Right renal cortex interstitium (tissue), 3 donors: ENCODE measurements around the gene FOXD1. TPM values are rescaled to one million over a fixed set of nuclear protein-coding genes. Genes with fewer than 3 reads are reported as not detected.
"Not testable (repeated sequence)": the region's sequence is repeated elsewhere in the genome, so short reads cannot be mapped to it uniquely, and the experiment has no call there.

Source experiments
- DNase-seq, 3 donors: peaks; one replicate each; pipeline ENCODE4 v3.0.0-alpha.2; 2013; ENCODE audit warnings: low read depth in 3 of 3, low spot score in 2 of 3
- polyA plus RNA-seq, 3 donors: library from polyadenylated mRNA; unstranded; fragments of 120-200 nt; gene quantifications; one replicate each; pipeline ENCODE4 v1.2.1, GENCODE V29; 2013; ENCODE audit not compliant: insufficient read length in 3 of 3

FOXD1 gene
- polyA plus RNA-seq, 3 donors: 8.3 to 9.6 (median 9.1) TPM

DNA sequence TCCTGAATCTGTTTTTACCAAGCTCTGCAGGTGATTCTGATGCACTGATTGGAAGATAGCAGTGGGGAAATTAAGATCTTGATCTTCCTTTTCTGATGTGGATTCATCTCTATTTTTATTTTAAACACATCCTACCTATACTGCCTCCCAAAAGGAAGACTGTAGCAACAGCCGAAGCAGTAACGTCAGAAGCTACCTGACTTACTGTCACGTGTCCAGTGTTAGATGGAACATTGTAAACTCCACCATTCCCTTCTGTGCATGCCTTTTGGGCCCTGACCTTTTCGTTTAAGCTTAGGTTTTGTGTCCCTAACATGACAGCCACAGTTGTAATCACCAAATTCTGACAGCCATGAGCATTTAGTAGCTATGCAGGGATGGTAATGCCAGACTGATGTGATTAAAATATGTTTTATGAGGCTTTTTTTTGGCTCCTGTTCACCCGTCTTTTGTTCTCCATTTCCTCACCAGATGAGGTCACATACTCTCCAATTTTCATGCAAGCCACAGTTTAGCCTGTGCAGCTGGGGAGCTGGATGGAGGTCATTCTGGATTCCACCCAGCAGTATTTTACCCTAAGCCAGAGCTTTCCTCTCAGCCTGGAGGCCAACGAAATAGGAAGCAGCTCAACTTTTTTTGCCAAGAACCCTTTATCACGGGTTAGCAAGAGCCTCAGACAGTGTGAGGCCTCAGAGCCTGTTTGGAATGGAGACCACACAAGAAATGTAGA, 15.6 kb upstream of the FOXD1 start:
- peak in 1 of 3 donors; percentile 16 for DNase-seq

DNA sequence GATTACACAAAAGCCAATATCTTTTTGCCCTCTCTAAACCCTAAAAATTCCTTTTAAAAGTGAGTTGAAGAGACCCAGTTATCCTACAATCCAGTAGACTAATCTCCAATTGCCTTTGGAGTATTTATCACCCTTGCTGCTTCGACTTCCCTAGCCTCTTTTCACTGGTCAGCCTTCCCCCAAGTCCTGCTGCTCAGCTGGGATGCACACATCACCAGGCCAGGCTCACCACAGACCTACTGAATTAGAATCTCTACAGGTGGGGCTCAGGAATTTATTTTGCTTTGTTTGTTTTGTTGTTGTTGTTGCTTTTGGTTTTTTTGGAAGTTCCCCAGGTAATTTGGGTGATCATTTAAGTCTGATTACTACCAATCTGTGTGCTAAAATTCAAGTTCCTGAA, 11.6 kb upstream of the FOXD1 start:
- no peak for DNase-seq

DNA sequence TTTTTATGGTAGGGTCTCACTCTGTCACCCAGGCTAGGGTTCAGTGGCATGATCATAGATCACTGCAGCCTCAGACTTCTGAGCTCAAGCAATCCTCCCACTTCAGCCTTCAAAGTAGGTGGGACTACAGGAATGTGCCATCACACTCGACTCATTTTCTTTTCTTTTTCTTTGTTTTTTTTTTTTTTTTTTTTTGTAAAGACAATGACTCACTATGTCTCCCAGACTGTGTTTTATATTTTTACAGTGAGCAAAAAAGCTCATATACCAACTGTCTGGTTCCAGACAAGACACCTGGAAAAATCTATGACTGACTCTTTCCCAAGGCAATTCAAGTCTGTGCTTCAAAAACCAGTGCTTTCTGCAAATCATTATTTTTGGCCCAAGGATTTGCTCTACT, 10.8 kb upstream of the FOXD1 start:
- no peak for DNase-seq

DNA sequence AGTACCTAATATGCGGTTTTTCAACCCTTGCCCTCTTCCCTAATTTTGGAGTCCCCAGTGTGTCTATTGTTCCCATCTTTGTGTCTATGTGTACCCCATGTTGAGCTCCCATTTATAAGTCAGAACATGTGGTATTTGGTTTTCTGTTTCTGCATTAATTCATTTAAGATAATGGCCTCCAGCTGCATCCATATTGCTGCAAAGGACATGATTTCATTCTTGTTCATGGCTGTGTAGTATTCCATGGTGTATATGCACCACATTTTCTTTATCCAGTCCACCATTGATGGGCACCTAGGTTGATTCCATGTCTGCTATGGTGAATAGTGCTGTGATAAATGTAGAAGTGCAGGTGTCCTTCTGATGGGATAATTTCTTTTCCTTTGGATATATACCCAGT, 7.9 kb upstream of the FOXD1 start:
- DNase-seq: not testable (repeated sequence)

DNA sequence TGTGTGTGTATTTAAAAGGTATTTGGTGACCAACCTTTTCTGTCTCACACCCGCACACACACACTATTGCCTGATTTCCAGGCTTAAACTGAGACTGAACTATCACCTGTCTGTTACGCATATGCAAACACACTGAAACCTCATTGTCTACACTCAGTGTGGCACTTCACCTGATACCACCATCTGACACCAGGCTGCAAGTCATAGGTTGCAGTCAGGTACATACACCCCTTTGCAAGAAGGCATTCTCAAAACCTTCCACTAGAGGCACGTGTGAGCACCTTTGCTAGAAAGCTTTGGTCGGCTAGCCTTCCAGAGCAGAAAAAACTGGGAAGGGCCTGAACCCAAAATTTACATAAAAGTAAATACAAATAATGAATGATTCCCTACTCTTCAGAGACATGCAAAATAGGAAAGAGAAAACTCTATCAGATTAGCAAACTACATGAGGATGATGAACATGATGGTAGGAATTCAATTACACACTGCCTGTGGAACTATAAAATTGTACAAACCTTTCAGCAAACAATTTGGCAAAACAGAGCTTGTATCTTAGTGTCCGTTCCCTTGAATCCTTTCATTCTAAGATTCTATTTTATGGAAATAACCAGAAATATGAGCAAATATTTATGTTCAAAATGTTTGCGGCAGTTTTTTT, 5.9 kb upstream of the FOXD1 start:
- no peak for DNase-seq

DNA sequence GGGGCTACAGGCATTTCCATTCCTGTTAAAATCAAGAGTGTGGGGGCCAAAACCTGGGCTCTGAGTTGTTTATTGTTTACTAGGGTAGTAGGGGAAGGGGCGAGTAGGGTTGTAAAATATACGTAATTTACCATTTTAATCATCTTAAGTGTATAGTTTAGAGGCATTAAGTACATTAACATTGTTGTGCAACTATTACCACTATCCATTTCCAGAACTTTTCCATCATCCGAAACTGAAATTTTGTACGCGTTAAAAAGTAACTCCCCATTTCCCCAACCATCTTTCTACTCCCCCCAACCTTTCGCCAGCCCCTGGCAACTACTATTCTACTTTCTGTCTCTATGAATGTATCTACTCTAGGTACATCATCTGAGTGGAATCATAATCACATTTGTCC, 3.6 kb upstream of the FOXD1 start:
- DNase-seq: no peak

DNA sequence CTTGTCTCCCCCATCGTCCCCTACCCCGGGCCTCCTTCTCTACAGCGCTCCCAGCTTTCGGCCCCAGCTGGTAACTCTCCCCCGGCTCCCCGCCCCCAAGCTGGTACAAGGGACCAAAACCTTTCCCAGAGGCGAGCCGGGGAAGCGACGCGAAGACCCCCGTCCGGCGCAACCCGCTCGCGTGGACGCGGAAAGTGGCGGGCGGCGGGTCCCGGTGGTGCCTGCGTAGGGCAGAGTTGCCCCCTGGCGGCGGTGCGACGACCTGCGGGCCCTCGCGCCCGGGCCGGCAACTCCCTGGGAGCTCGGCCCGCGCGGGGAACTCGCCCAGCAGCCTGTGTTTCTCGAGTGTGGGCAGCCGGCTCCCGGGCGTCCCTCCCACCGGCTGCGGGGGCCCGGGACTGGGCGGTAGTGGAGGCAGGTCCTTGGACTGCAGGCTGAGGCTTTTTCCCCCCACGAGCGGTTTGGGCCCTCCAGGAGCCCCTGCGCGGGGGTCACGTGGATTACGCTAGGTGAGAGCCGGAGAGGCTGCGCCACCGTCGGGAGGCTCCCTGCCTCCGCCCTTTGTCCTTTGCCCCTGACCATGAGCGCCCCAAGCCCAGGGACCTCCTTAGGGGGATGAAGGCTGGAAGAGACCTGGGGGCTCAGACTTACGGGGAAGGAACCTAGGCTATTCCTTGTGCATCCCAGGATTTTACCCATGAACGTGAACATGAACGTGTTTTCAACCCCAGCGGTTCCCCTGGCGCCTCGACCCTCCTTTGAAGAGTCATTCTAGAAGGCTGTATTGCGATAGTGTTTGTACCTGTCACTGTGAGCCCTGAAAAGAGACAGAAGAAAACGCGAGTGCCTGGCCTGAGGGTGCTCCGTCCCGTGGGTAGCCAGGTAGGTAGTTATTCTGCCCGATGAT, 2.9 kb upstream of the FOXD1 start:
- no peak for DNase-seq

DNA sequence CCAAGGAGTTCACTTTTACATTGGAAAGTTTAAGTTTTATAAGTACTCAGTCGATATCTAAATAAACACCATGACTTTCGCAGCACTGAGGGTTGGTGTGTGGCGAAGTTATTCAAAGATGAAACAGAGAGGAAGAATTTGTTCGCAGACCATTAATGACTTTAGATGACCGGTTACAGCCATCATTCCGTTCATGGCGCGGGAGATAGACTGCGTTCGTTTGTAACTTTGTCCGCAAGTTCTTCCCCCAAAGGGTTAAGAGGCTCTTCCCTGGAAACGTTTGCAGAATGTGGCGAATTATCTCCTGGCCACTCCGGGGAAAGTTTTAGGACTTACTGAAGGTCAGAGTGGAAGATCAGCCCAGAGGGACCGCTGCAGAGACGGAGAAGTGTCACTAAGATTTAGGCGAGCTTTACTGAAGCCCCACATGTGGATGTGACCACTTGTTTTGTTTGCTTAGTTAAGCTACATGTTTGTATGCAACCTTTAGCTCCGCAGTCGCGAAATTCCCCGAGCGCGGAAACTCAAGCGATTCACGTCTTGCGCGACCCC, 2.2 kb upstream of the FOXD1 start:
- DNase-seq: no peak

DNA sequence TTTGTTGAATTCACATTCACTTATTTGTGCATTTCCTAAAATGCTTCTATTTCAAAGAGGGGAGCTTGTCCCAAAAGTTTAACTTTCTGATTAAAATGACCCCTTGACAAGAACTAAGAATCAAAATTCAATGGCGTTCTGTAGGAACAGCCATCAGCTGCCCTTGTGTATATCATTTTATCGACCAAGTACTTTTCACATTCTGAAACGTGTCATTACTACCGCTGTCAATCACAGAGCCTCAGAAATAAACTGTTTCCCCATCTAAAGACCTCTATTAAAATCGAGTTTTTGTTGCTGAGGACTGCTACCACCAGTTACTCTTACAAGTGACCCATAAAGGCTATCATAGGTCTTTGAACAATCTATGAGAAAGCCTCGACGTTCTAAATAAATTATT, 1.6 kb upstream of the FOXD1 start:
- DNase-seq: no peak

DNA sequence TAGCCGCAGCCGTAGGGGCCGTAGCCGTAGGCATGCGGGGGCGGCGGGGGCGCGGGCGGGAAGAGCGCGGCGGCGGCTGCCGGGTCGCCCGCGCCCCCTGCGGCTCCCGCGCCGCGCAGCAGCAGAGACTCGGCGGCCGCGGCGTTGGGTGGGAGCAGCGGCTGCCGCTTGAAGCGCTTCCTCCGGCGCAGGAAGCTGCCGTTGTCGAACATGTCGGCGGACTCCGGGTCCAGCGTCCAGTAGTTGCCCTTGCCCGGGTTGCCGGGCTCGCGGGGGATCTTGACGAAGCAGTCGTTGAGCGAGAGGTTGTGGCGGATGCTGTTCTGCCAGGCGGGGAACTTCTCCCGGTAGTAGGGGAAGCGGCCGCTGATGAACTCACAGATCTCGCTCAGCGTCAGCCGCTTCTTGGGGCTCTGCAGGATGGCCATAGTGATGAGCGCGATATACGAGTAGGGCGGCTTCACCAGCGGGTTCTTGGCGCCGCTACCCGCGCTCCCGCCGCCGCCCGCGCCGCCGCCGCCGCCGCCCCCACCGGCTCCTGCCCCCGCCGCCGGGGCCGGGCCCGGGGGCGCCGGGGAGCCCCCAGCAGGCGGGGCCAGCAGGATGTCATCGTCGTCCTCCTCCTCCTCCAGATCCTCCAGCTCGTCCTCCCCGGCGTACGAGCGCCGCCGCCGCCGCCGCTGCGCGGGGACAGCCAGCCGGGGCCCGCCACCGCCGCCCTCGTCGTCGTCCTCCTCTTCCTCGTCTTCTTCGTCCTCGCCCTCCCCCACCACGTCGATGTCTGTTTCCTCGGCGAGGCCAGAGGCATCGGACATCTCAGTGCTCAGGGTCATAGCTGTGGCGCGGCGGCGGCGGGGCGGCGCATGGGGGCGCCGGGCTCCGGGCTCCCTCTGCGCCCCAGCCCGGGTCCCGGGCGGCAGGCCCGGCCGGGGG, 781 bp downstream of the FOXD1 start:
- DNase-seq: no peak

DNA sequence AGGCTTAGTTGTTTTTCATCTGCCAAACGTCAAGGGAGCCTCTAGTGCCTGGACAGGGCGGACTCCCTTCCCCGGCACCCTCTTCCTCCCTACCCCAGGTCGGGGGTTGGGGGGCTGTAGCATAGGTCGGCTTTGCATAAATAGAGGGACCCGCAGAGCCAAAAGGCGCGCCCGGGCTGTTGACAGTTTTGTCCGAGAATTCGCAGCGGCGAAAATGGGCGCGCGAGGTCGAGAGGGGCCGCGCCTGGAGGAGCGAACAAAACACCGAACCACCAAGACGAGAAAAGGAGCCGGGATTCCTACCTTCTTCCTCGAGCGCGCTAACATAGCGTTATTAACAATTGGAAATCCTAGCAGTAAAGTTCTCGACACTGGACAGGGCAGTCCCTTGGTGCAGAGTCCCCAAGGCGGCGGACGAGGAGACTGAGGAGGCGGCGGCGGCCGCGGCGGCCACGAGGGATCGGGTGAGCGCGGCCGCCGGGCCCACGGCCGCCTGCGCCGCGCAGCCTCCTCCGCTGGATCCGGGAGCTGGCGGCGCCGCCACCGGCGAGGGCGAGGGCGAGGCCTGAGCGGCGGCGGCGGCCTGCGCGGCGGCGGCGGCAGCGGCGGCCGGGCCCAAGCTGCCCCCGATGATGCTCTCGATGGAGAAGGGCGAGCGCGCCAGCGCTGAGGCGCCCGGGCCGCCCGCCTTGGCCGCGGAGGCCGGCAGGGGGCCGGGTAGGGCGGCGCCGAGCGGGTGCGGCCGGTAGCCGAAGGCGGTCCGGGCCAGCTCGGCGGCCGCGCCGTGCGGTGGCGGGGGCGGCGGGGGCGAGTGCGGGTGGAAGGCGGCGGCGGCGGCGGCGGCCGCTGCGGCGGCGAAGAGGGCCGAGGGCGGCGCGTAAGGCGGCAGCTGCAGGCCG, 1.7 kb downstream of the FOXD1 start:
- no peak for DNase-seq

DNA sequence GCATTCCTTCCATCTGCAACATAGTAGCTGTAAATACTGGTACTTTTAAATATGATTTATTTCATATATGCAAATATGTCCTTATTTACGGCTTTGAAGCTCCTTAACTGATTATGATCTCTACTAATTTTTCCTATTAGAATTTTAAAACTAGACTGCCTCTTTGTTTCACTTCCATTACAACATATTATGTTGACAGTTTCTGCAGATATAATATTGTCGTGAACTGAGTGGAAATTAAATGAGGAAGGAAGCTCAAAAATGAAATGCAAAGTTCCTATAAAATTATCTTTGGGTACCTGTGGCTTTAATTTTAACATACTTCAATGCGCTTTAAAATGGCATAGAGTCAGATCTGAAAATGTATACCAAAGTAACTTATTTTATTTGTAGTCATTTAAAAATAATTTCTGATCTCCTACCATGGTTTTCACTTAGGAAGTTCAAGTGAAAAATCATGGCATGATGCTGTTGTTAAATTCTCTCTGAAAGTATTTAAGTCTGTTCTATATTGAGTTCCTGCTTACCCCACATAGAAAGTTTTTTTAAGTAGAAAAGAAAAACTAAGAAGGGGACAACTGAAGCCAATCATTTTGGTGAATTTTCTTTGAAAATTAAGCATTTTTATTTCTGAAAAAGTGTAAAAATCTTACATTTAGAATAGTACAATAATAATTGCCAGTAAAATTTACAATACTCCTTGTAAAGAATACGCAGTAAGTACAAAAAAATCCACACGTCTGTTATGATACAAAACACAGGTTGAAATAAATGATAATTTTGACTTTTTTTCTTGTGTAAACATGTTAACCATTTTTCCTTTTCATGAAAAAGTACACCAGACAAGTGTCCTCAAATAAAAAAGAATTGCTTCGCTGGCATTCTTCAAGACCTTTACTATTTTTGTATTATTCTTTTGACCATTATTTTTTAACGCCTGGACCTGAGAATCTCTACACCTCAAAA, 2.6 kb downstream of the FOXD1 start:
- DNase-seq: no peak

DNA sequence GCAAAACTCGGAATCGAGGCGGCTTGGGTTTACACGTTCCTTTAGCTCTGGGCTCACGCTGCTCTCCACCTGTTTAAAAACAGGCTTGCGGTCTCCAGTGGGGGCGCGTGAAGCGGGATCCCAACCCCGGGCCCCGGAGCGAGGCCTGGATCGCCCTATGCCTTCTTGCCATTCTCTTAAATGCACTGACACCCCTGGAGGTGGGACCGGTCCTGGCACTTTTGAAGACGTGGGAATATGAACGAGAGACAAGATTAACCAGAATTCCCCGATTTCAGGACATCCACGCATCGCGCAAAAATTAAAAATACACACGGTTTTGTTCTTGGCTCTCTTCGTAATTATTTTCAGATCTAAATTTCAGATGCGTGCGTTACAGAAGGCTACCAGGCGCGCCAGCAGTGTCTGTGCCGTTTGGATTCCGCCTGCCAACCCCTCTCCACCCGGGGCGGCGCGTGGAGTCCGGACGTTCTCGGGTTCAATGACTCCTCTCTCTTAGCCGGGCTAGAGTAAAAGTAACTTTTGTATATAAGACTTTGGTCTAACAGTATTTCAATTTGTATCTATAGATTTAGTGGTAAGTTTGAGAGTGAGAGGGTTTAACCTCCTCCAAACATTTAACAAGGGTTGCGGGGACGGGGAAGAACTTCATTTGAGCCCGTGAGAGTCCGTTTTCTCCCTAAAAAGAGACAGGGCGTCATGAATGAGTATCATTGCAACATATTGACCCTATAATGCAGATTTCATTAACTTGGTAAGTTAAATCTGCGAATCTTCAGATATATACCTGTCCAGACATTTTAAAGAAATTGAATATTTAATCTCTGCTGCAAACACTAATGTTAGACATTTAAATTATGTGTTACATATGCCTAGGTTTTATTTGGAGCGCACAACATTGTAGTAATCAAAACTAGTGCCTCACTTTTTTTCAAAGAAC, 3.8 kb downstream of the FOXD1 start:
- DNase-seq: no peak

DNA sequence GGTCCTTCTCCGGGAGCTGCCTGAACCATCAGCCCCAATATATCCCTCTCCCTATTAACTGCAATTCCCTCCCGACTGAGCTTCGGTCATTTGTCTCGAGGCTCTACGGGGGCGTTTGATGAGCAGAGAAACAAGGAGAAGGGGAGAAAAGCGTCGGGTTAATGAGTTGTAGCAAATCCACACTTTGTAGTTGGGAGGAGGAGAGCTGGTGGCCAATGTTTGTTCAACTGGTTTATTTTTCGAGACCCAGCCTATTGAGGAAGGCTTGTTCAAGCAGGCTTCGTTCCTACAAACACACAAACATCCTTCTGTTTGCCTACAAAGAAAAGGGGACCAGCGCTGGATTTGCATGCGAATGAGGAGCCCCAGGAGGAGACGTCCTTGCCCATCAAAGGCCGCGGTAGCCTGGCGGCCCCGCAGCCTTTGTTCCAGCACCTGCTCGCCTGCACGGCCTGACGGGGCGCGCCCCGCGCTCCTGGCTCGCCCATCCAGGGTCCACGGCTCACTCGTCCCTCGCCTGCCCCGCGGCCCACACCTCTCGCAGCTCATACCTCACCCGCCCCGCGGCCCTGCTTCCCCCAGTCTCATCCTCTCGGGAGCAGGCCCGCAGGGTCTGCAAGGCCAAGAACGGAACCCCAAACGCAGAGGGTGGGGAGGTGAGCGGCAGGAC, 4.6 kb downstream of the FOXD1 start:
- no peak for DNase-seq

DNA sequence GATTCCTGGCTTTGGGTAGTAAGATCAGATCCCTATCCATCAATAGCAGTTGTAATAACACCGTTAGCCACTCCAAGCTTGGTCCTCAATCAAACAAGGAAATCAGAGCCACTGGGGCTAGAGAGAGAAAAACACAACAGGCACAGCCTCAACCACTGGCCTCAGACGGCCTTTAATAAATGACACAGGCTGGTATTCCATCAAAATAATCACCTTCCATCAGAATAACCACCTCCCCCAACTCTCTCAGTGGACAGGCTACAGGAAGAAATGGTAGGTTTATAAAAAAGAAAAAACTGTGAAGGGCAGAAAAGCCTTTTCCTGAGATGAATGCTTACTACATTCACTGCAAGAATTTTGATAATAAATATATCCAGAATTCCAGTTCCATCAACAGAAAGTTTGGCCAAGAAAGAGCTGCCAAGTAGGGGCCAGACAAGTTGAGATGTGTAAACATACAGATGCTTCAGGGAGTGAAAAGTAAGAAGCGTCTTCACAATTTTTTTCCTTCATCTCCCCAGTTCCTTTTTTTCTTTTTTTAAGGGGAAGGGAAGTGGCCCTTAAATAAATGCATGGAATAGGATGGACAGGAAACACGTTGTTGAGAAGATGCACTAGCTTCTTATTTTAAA, 5.5 kb downstream of the FOXD1 start:
- DNase-seq: no peak
